Transverse colon (tissue), 4 donors: ENCODE data around the gene ANTXR2. TPM values are rescaled to one million over a fixed set of nuclear protein-coding genes. Genes with fewer than 3 reads are reported as not detected.

Source experiments
- DNase-seq: peaks from one replicate; pipeline ENCODE4 v3.0.0-alpha.2; 2019
- H3K27ac ChIP-seq, 4 donors: fragments of 200-600 bp; sonication (generic); 2 replicates each; pipeline ENCODE4 v1.5.1; 2016 to 2018; ENCODE audit warnings: inconsistent platforms in 4 of 4
- H3K27me3 ChIP-seq: fragments of 200-600 bp; sonication (generic); 2 replicates; pipeline ENCODE4 v1.5.1; 2017; ENCODE audit warnings: inconsistent platforms
- H3K36me3 ChIP-seq, 4 donors: fragments of 200-600 bp; sonication (generic); 2 replicates each; pipeline ENCODE4 v1.5.1; 2017 to 2019; ENCODE audit warnings: inconsistent platforms in 4 of 4
- H3K4me1 ChIP-seq, 4 donors: fragments of 200-600 bp; sonication (generic); 2 replicates each; pipeline ENCODE4 v1.5.1; 2017 to 2020; ENCODE audit warnings: inconsistent platforms in 4 of 4
- H3K4me3 ChIP-seq, 4 donors: fragments of 200-600 bp; sonication (generic); 1 replicate in 1 of 4; 2 replicates in 3 of 4; pipeline versions ENCODE4 v1.5.1 to v1.6.1; 2017 to 2019; ENCODE audit warnings: inconsistent platforms in 4 of 4
- H3K9me3 ChIP-seq, 2 donors: fragments of 200-600 bp; sonication (generic); 2 replicates each; pipeline ENCODE4 v1.5.1; 2017 to 2019; ENCODE audit warnings: inconsistent platforms in 2 of 2
- CTCF ChIP-seq, 5 experiments: fragments of 200-600 bp in 3 of 5; fragments of 450-650 bp in 2 of 5; sonication (generic) in 3 of 5; IDR thresholded peaks; 1 replicate in 2 of 5; 2 replicates in 3 of 5; pipeline ENCODE4 v1.5.1; 2016 to 2017; ENCODE audit warnings: antibody characterized with exemption in 5 of 5, inconsistent platforms in 3 of 5, mild to moderate bottlenecking in 2 of 5, moderate library complexity in 1 of 5
- EP300 ChIP-seq: sonication (generic); formaldehyde crosslinking; IDR thresholded peaks from one replicate; pipeline ENCODE4 v1.6.1; 2017; ENCODE audit warnings: antibody characterized with exemption, low read depth
- POLR2A ChIP-seq: fragments of 450-650 bp; IDR thresholded peaks from one replicate; pipeline ENCODE4 v1.6.1; 2016; ENCODE audit warnings: antibody characterized with exemption, mild to moderate bottlenecking, moderate library complexity
- POLR2AphosphoS5 ChIP-seq, 3 donors: sonication (generic); formaldehyde crosslinking; IDR thresholded peaks; one replicate each; pipeline ENCODE4 v1.6.1; 2016; ENCODE audit warnings: antibody characterized with exemption in 3 of 3
- WGBS, 2 donors: methylation state at CpG; one replicate each; pipeline ENCODE4 v1.1.5; 2018; ENCODE audit warnings: low coverage in 1 of 2; 5-methylcytosine and 5-hydroxymethylcytosine counted together
- in situ Hi-C, 4 donors: fragments of 200-750 bp; cut with MboI; loops; one replicate each; pipeline versions ENCODE4 v1.15.0 to v1.15.1; 2017; ENCODE audit warnings: low sequenced_read_pairs in 3 of 4, low pct_ligation_motif_present in 1 of 4, low pct_unique_long_range_greater_than_20kb in 1 of 4
- intact Hi-C: fragments of 100-400 bp; cut with DNase I; formaldehyde crosslinking; loops from one replicate; pipeline ENCODE4 v1.15.1; 2023; ENCODE audit warnings: low total_unique reads
- total RNA-seq, 4 donors: library from RNA; depleted of rRNA; stranded (reverse); fragments of >200 nt; gene quantifications; one replicate each; pipeline ENCODE4 v1.1.0, GENCODE V29; 2016

Gene ANTXR2
- total RNA-seq, 4 donors from 2014 or later, result 46.8 to 89.8 (median 76.0) TPM

DNA sequence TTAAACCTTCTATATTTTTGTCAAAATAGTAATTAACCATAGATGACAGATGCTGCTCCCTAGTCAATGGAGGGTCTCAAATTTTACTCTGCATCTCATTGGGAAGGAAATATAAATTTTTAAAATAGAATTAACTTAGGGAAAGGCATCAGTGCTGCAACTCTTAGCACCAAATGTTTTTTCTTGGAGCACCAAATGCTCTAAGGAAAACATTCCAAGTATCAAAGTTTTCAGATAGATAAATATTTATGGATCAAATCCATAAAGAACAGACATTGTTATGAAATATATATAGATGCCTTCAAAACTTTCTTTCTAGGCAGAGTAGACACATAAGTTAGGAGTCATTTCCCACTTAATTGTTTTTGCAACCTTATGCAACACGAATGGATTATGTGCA, 168.7 kb downstream of the ANTXR2 start:
- H3K27me3 ChIP-seq, result no peaks in the 10 kb centered on the region
- TF ChIP-seq POLR2A (no peak), CTCF (IDR thresholded peaks at IDR 0.05) (no peak), EP300 (no peak), POLR2AphosphoS5 (IDR thresholded peaks at IDR 0.05) (no peak)
- H3K4me3 ChIP-seq, result no peak overlapping the region
- H3K27ac ChIP-seq, result no peak overlapping the region
- peaks cover 0 to 24% (median 12%) of the 10 kb centered on the region in 4 donors for H3K36me3 ChIP-seq
- DNase-seq, result no peak
- no peaks in the 10 kb centered on the region for H3K9me3 ChIP-seq
- 69 to 88% methylated on average over 1 of the region's 1 CpG for WGBS, 2 donors
- intact Hi-C loops, result no loop called here
- in situ Hi-C loops, result loop anchor here in 1 of 4 donors (25.0 kb wide), 1 partner anchor 308 kb away; no protein-coding TSS in a partner anchor
- H3K4me1 ChIP-seq, result no peaks in the 10 kb centered on the region

- no peak for TF ChIP-seq POLR2A
- TF ChIP-seq POLR2AphosphoS5 (IDR thresholded peaks at IDR 0.05), result no peak
- no peak for TF ChIP-seq EP300
- H3K36me3 ChIP-seq, result peaks cover 0 to 3% (median 0%) of the 10 kb centered on the region in 4 donors
- no peak overlapping the region for H3K27ac ChIP-seq
- H3K27me3 ChIP-seq, result no peaks in the 10 kb centered on the region
- H3K9me3 ChIP-seq, result no peaks in the 10 kb centered on the region
- DNase-seq, result no peak
- intact Hi-C loops, result no loop called here
- no peak overlapping the region for H3K4me3 ChIP-seq
- no peaks in the 10 kb centered on the region for H3K4me1 ChIP-seq
- in situ Hi-C loops, result loop anchor here in 1 of 4 donors (25.0 kb wide), 1 partner anchor 312 kb away; no protein-coding TSS in a partner anchor
- WGBS, 2 donors, result 35 to 53% methylated on average over 2 of the region's 2 CpGs
Measured at GRCh38 chr4:79900182-79900581, 172.8 kb downstream of the ANTXR2 start.

DNA sequence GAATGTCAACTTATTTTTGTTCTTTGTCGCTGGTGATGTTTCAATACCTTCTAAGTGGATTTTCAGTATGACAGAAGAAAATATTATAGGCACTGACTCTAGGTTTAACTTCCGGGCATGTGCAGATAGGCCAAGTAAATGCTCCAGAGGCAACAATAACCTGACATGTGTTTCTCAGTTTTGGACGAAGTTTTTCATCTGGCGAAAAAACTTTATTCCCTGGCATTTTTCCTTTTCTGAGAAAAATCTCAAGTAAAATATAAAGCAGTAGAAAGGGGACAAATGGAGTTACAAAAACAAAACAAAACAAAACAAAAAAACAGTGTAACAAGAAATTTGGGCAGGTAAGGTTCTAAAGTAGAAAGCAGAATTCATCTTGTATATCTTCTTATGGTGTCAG, 173.5 kb downstream of the ANTXR2 start:
- Histone ChIP-seq H3K9me3 (no peaks in the 10 kb centered on the region), H3K4me3 (no peak overlapping the region), H3K36me3 (no peaks in the 10 kb centered on the region), H3K27ac (no peak overlapping the region), H3K4me1 (no peaks in the 10 kb centered on the region), H3K27me3 (no peaks in the 10 kb centered on the region)
- intact Hi-C loops (no loop called here), in situ Hi-C loops (no loop called here)
- DNase-seq, result no peak
- no peak for TF ChIP-seq POLR2A
- no peak for TF ChIP-seq CTCF (IDR thresholded peaks at IDR 0.05)
- TF ChIP-seq POLR2AphosphoS5 (IDR thresholded peaks at IDR 0.05), result no peak
- no peak for TF ChIP-seq EP300
- WGBS, 2 donors, result 91 to 95% methylated on average over 4 of the region's 4 CpGs

DNA sequence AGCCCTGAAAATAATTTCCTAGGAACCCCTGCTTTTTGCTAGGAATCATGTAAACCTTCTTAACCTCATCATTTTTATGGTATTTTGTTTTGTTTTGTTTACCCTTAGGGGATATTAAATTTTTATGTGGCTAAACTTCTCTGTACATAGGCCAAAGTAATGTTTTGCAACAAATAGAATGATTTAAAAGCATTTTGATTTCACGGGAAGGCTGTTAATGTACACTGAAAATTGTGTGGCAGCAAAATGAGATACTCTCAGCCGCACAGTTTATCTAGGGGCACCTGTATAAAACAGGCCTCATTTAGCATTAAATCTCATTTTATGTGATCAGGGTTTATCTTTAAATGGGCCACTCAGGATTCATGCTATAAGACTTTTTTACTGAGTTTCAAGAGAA, 175.0 kb downstream of the ANTXR2 start:
- Histone ChIP-seq H3K9me3 (no peaks in the 10 kb centered on the region), H3K27me3 (no peaks in the 10 kb centered on the region), H3K4me3 (no peak overlapping the region), H3K4me1 (no peaks in the 10 kb centered on the region), H3K27ac (no peak overlapping the region), H3K36me3 (no peaks in the 10 kb centered on the region)
- TF ChIP-seq POLR2A (no peak), POLR2AphosphoS5 (IDR thresholded peaks at IDR 0.05) (no peak), EP300 (no peak), CTCF (IDR thresholded peaks at IDR 0.05) (no peak)
- in situ Hi-C loops, result no loop called here
- 52 to 62% methylated on average over 2 of the region's 2 CpGs for WGBS, 2 donors
- DNase-seq, result no peak
- intact Hi-C loops, result no loop called here

DNA sequence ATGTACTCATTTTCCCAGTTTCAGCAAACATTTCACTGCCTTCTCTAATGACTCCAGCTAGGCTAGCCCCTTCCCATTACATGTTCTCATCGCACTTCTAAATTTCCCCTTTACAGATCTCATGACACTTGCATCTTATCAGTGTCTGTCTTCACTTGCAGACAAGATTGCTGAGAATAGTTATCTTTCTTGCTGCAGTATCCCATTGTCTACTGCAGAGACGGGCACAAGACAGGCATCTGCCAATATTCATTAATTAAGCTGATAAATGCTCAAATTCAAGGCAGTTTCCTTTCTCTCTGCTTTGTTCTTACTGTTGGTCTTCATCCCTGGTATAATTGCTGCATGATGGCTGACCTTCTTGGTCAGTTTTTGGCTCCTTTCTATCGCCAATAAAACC, 175.9 kb downstream of the ANTXR2 start:
- no peak for DNase-seq
- in situ Hi-C loops (no loop called here), intact Hi-C loops (no loop called here)
- Histone ChIP-seq H3K4me1 (no peaks in the 10 kb centered on the region), H3K9me3 (no peaks in the 10 kb centered on the region), H3K27me3 (no peaks in the 10 kb centered on the region), H3K36me3 (no peaks in the 10 kb centered on the region), H3K4me3 (no peak overlapping the region), H3K27ac (no peak overlapping the region)
- TF ChIP-seq EP300 (no peak), POLR2A (no peak), POLR2AphosphoS5 (IDR thresholded peaks at IDR 0.05) (no peak), CTCF (IDR thresholded peaks at IDR 0.05) (no peak)
- WGBS, 2 donors, result 63 to 88% methylated on average over 3 of the region's 3 CpGs
